Endothelial cell of umbilical vein (primary cell): ENCODE data around the gene MYBPHL. TPM values are rescaled to one million over a fixed set of nuclear protein-coding genes. Genes with fewer than 3 reads are reported as not detected.

Experiments
- BruUV-seq: library from RNA; stranded (reverse); fragments of 400-500 nt; replicated peaks from 2 replicates; lab custom pipeline; 2021; lab: Mats Ljungman, UMichigan
- CTCF ChIA-PET: fragments of 300-600, 350-600 bp; sonication (Branson Sonifier 250); formaldehyde crosslinking; loops from one replicate; lab custom pipeline; 2021; ENCODE audit warnings: antibody characterized with exemption, inconsistent platforms; lab: Charles Lee
- POLR2A ChIA-PET: fragments of 300-600, 350-600 bp; sonication (Branson Sonifier 250); formaldehyde crosslinking; loops from one replicate; lab custom pipeline; 2021; ENCODE audit warnings: antibody characterized with exemption, inconsistent platforms; lab: Charles Lee
- DNase-seq: peaks from one replicate; pipeline ENCODE4 v3.0.0-alpha.2; 2011; ENCODE audit warnings: low read depth, low spot score
- FAIRE-seq: peaks from 2 replicates; lab custom pipeline; 2011; peaks lifted over from hg19 to GRCh38; lab: Jason Lieb, UNC
- H2AFZ ChIP-seq: 2 replicates; pipeline ENCODE4 v1.6.0; 2012; ENCODE audit warnings: low read depth, low read length, control low read depth, inconsistent platforms
- H3K27ac ChIP-seq: 2 replicates; pipeline ENCODE4 v1.5.1; 2011; ENCODE audit warnings: low read depth, mild to moderate bottlenecking, control low read depth, low read length, moderate library complexity; ENCODE audit not compliant: insufficient read depth
- H3K27me3 ChIP-seq, 2 experiments: 2 replicates each; pipeline versions ENCODE4 v1.6.0 to v1.6.1; 2011; ENCODE audit warnings: low read length in 2 of 2, mixed read lengths in 1 of 2; ENCODE audit not compliant: control insufficient read depth in 2 of 2, insufficient read depth in 2 of 2
- H3K36me3 ChIP-seq, 2 experiments: 2 replicates in 1 of 2; 3 replicates in 1 of 2; pipeline ENCODE4 v1.5.1; 2011; ENCODE audit warnings: low read length in 2 of 2, mild to moderate bottlenecking in 1 of 2, moderate library complexity in 1 of 2; ENCODE audit not compliant: control insufficient read depth in 2 of 2, insufficient read depth in 2 of 2; ENCODE audit errors: extremely low read depth in 1 of 2
- H3K4me1 ChIP-seq: 3 replicates; pipeline ENCODE4 v1.5.1; 2011; ENCODE audit warnings: mild to moderate bottlenecking, low read length; ENCODE audit not compliant: control insufficient read depth, insufficient read depth; ENCODE audit errors: extremely low read depth
- H3K4me2 ChIP-seq: 2 replicates; pipeline ENCODE4 v1.6.1; 2011; ENCODE audit warnings: low read length, control low read depth, mixed read lengths; ENCODE audit not compliant: insufficient read depth
- H3K4me3 ChIP-seq, 3 experiments: fragments of 200-600 bp in 1 of 3; sonication (generic), shearing (Covaris generic) in 1 of 3; replicated peaks in 1 of 3; 2 replicates each; pipeline ENCODE4 v1.5.1; 2011 to 2016; ENCODE audit warnings: control low read depth in 3 of 3, low read length in 3 of 3, mild to moderate bottlenecking in 2 of 3, inconsistent platforms in 1 of 3, low read depth in 1 of 3, moderate library complexity in 1 of 3; ENCODE audit not compliant: insufficient read depth in 1 of 3
- H3K79me2 ChIP-seq: 2 replicates; pipeline ENCODE4 v1.6.0; 2012; ENCODE audit warnings: low read length, inconsistent platforms; ENCODE audit not compliant: control insufficient read depth, insufficient read depth
- H3K9ac ChIP-seq: replicated peaks from 2 replicates; pipeline ENCODE3; 2011; ENCODE audit warnings: low read length, control low read depth; ENCODE audit not compliant: insufficient read depth; ENCODE audit errors: extremely low read depth
- H3K9me1 ChIP-seq: replicated peaks from 3 replicates; pipeline ENCODE4 v1.6.0; 2011; ENCODE audit warnings: mild to moderate bottlenecking, low read length; ENCODE audit not compliant: control insufficient read depth, insufficient read depth; ENCODE audit errors: extremely low read depth
- H3K9me3 ChIP-seq: replicated peaks from 2 replicates; pipeline ENCODE4 v1.5.1; 2012; ENCODE audit warnings: low read length, inconsistent platforms; ENCODE audit not compliant: control insufficient read depth, insufficient read depth
- H4K20me1 ChIP-seq: replicated peaks from 2 replicates; pipeline ENCODE3; 2011; ENCODE audit warnings: mild to moderate bottlenecking, low read length; ENCODE audit not compliant: control insufficient read depth, insufficient read depth; ENCODE audit errors: extremely low read depth
- EZH2 ChIP-seq: IDR thresholded peaks from 2 replicates; pipeline ENCODE4 v1.6.1; 2012; ENCODE audit warnings: borderline replicate concordance, low read depth, mild to moderate bottlenecking, moderate library complexity, low read length, inconsistent platforms; ENCODE audit not compliant: severe bottlenecking
- FOS ChIP-seq: IDR thresholded peaks from 2 replicates; pipeline ENCODE4 v1.6.1; 2011; ENCODE audit warnings: mild to moderate bottlenecking, low read length, moderate library complexity, borderline replicate concordance; ENCODE audit not compliant: insufficient read depth
- GATA2 ChIP-seq: IDR thresholded peaks from 2 replicates; pipeline ENCODE4 v1.7.0; 2011; ENCODE audit warnings: low read depth, mild to moderate bottlenecking, moderate library complexity, mixed read lengths, low read length; ENCODE audit not compliant: insufficient read length, insufficient read depth
- MYC ChIP-seq: IDR thresholded peaks from one replicate; pipeline ENCODE4 v1.6.1; 2011; ENCODE audit warnings: mild to moderate bottlenecking, low read depth, low read length
- POLR2A ChIP-seq: IDR thresholded peaks from 2 replicates; pipeline ENCODE4 v1.6.1; 2012; ENCODE audit warnings: low read depth, mild to moderate bottlenecking, control low read depth, low read length
- POLR2AphosphoS5 ChIP-seq: IDR thresholded peaks from 2 replicates; pipeline ENCODE4 v1.6.1; 2012; ENCODE audit warnings: low read depth, mild to moderate bottlenecking, control low read depth, low read length, moderate library complexity; ENCODE audit not compliant: insufficient read depth
- dilution Hi-C: fragments of 300-500 bp; cut with MboI; formaldehyde crosslinking; loops from one replicate; pipeline ENCODE4 v1.15.0; 2019; ENCODE audit warnings: low sequenced_read_pairs; ENCODE audit not compliant: extremely low pct_ligation_motif_present
- intact Hi-C: fragments of 100-400 bp; cut with micrococcal nuclease; formaldehyde crosslinking; loops from one replicate; pipeline ENCODE4 v1.10.0; 2022
- polyA plus RNA-seq, 4 experiments: library from polyadenylated mRNA; depleted of rRNA in 3 of 4; stranded (reverse) in 3 of 4; unstranded in 1 of 4; fragments of >200 nt; gene quantifications; 2 replicates each; pipeline versions ENCODE4 v1.2.1 to v1.2.3, GENCODE V29; 2011 to 2012; ENCODE audit warnings: missing spikeins in 1 of 4
- total RNA-seq: library from RNA; stranded (reverse); gene quantifications from 2 replicates; pipeline ENCODE4 v1.2.3, GENCODE V29; 2021
- TF ChIP-seq, protein P1 (sequence below): IDR thresholded peaks from 2 replicates; pipeline ENCODE4 v1.6.1; 2011; ENCODE audit not compliant: insufficient read depth, insufficient read length

The MYBPHL gene
- total and polyA plus RNA-seq, 2 donors (not counting 3 experiments of a cell fraction or from before 2014, with no cell fraction given): not detected

DNA sequence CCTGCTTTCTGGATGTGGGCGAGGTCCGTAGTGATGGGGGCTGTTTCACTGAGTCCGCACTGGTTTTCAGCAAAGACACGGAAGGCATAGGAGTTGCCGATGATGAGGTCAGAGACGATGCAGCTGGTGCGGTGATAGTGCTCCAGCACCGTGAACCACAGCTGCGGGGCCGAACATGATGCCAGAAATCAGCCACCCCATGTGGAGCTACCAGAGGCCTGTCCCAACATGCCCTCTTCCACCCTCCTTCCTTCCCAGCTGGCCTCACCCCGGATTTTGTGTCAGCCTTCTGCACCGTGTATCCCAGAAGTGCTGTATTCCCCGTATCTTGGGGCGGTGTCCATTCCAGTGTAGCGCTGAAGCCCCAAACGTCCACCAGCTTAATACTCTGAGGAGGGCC lies 10.0 kb downstream of the MYBPHL start:
- no peak for DNase-seq
- no peak for TF ChIP-seq FOS
- TF ChIP-seq EZH2: no peak
- TF ChIP-seq POLR2A: no peak
- TF ChIP-seq POLR2AphosphoS5: no peak
- TF ChIP-seq MYC: no peak
- no peak for TF ChIP-seq GATA2
- no peak overlapping the region for H3K9ac ChIP-seq
- dilution Hi-C loops: no loop called here
- POLR2A ChIA-PET: no interaction called here
- H3K4me3 ChIP-seq: no peak overlapping the region
- no peak for FAIRE-seq
- H3K9me3 ChIP-seq: no peaks in the 10 kb centered on the region
- H3K79me2 ChIP-seq: no peaks in the 10 kb centered on the region
- peaks cover 9 to 11% of the 10 kb centered on the region in 2 experiments for H3K27me3 ChIP-seq
- intact Hi-C loops: no loop called here
- no peaks in the 10 kb centered on the region for H3K9me1 ChIP-seq
- H3K4me2 ChIP-seq: no peak overlapping the region
- no peak overlapping the region for H3K27ac ChIP-seq
- H2AFZ ChIP-seq: no peak overlapping the region
- no peaks in the 10 kb centered on the region for H3K4me1 ChIP-seq
- no peaks in the 10 kb centered on the region for H4K20me1 ChIP-seq
- no TSS peak for BruUV-seq
- H3K36me3 ChIP-seq: no peaks in the 10 kb centered on the region
- CTCF ChIA-PET: interaction anchor here (1.4 kb wide), 1 partner anchor 19 kb away, joined by 7 read pairs; no protein-coding TSS in a partner anchor

DNA sequence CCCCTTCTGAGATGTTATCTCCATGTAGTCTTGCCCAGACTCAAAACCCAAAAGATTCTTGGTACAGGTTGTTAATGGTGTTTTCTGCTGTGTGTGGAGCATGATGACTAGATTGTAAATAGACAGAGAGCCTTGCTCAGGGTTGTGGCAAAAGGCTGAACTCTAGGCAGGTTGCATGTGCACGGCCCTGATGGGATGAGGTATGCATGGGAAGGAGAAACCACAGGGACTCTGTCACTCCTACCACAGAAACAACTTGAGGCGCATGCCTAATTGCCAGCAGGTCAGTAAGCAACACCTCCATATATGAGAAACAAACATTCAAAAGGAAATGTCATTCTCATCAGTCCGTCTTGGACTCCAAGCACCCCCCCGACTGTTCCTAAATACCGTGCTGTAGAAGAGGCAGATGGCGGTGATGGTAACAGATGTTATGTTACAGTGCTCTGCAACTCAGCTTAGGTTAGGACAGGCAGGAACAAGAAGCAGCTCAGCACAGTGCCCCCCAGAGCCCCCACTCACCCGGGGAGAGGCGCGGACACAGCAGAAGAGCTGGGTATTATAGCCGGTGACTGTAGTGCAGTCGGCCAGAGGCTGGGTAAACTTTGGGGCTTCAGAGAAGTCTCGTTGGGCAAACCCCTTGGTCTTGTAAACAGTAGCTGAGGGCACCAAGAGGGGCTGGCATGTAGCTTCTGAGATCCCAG lies 10.9 kb downstream of the MYBPHL start:
- Histone ChIP-seq H3K9me3 (no peaks in the 10 kb centered on the region), H3K4me3 (no peak overlapping the region), H3K27ac (no peak overlapping the region), H3K36me3 (no peaks in the 10 kb centered on the region), H3K9ac (no peak overlapping the region), H3K4me2 (no peak overlapping the region), H3K79me2 (no peaks in the 10 kb centered on the region), H3K9me1 (no peaks in the 10 kb centered on the region), H3K4me1 (no peaks in the 10 kb centered on the region), H4K20me1 (no peaks in the 10 kb centered on the region), H2AFZ (no peak overlapping the region), H3K27me3 (peaks cover 9 to 10% of the 10 kb centered on the region in 2 experiments)
- ChIA-PET POLR2A (no interaction called here), CTCF (interaction anchor here (0.7 to 1.0 kb wide), 2 partner anchors 12 to 84 kb away, joined by 3 to 4 read pairs; no protein-coding TSS in a partner anchor)
- intact Hi-C loops (no loop called here), dilution Hi-C loops (no loop called here)
- no TSS peak for BruUV-seq
- TF ChIP-seq, protein P1, sequence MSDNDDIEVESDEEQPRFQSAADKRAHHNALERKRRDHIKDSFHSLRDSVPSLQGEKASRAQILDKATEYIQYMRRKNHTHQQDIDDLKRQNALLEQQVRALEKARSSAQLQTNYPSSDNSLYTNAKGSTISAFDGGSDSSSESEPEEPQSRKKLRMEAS: no peak
- DNase-seq: no peak
- no peak for FAIRE-seq
